ENCODE measurements around the gene C19orf38.

C19orf38 gene

GRCh38 chr19:10826846-10827245 lies 21.4 kb upstream of the C19orf38 start:
- Mint-ChIP-seq H3K4me3 (no peak overlapping the region), H3K9me3 (no peaks in the 10 kb centered on the region), H3K27ac (no peak overlapping the region), H3K27me3 (ENCODE audit: low read depth) (no peaks in the 10 kb centered on the region), H3K4me1 (no peaks in the 10 kb centered on the region), H3K36me3 (ENCODE audit: low read depth) (peaks cover 32% of the 10 kb centered on the region)
- TF ChIP-seq, protein P1, sequence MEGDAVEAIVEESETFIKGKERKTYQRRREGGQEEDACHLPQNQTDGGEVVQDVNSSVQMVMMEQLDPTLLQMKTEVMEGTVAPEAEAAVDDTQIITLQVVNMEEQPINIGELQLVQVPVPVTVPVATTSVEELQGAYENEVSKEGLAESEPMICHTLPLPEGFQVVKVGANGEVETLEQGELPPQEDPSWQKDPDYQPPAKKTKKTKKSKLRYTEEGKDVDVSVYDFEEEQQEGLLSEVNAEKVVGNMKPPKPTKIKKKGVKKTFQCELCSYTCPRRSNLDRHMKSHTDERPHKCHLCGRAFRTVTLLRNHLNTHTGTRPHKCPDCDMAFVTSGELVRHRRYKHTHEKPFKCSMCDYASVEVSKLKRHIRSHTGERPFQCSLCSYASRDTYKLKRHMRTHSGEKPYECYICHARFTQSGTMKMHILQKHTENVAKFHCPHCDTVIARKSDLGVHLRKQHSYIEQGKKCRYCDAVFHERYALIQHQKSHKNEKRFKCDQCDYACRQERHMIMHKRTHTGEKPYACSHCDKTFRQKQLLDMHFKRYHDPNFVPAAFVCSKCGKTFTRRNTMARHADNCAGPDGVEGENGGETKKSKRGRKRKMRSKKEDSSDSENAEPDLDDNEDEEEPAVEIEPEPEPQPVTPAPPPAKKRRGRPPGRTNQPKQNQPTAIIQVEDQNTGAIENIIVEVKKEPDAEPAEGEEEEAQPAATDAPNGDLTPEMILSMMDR (IDR thresholded peaks at IDR 0.05; ENCODE audit: unreplicated experiment in 3 of 3): no peak

- Mint-ChIP-seq H3K9me3 (no peaks in the 10 kb centered on the region), H3K4me3 (no peak overlapping the region), H3K36me3 (ENCODE audit: low read depth) (peaks cover 33% of the 10 kb centered on the region), H3K27ac (no peak overlapping the region), H3K4me1 (no peaks in the 10 kb centered on the region), H3K27me3 (ENCODE audit: low read depth) (no peaks in the 10 kb centered on the region)
- TF ChIP-seq, protein P1 (IDR thresholded peaks at IDR 0.05; ENCODE audit: unreplicated experiment in 3 of 3): no peak
These were observed 19.0 kb upstream of the C19orf38 start for GRCh38 chr19:10828981-10829821.

- no peak overlapping the region for H3K4me3 Mint-ChIP-seq
- peaks cover 25% of the 10 kb centered on the region for H3K36me3 Mint-ChIP-seq (ENCODE audit: low read depth)
- no peaks in the 10 kb centered on the region for H3K4me1 Mint-ChIP-seq
- no peak overlapping the region for H3K27ac Mint-ChIP-seq
- H3K27me3 Mint-ChIP-seq (ENCODE audit: low read depth): no peaks in the 10 kb centered on the region
- no peaks in the 10 kb centered on the region for H3K9me3 Mint-ChIP-seq
- TF ChIP-seq, protein P1 (IDR thresholded peaks at IDR 0.05; ENCODE audit: unreplicated experiment in 3 of 3): no peak
These were observed 18.2 kb upstream of the C19orf38 start for GRCh38 chr19:10829967-10830366.

- TF ChIP-seq, protein P1 (IDR thresholded peaks at IDR 0.05; ENCODE audit: unreplicated experiment in 3 of 3): no peak
- Mint-ChIP-seq H3K36me3 (ENCODE audit: low read depth) (peaks cover 23% of the 10 kb centered on the region), H3K4me1 (peaks cover 2% of the 10 kb centered on the region), H3K9me3 (no peaks in the 10 kb centered on the region), H3K4me3 (no peak overlapping the region), H3K27me3 (ENCODE audit: low read depth) (no peaks in the 10 kb centered on the region), H3K27ac (no peak overlapping the region)
These were observed 17.8 kb upstream of the C19orf38 start for GRCh38 chr19:10830370-10830769.

GRCh38 chr19:10830931-10831779 lies 17.1 kb upstream of the C19orf38 start:
- Mint-ChIP-seq H3K9me3 (peaks cover under 1% of the 10 kb centered on the region), H3K27ac (no peak overlapping the region), H3K4me3 (no peak overlapping the region), H3K36me3 (ENCODE audit: low read depth) (peaks cover 21% of the 10 kb centered on the region), H3K27me3 (ENCODE audit: low read depth) (no peaks in the 10 kb centered on the region), H3K4me1 (peaks cover 7% of the 10 kb centered on the region)
- TF ChIP-seq, protein P1 (IDR thresholded peaks at IDR 0.05; ENCODE audit: unreplicated experiment in 3 of 3): no peak

Measured in nephron (organoid).